G401 (cell line): ENCODE data around the gene SSPN. TPM values are rescaled to one million over a fixed set of nuclear protein-coding genes. Genes with fewer than 3 reads are reported as not detected.

Experiments used
- total RNA-seq: library from RNA; depleted of rRNA; stranded (reverse); fragments of >200 nt; shearing (Covaris generic); gene quantifications from 2 replicates; pipeline ENCODE4 v1.2.3, GENCODE V29; 2014; rRNA removed

The SSPN gene
- total RNA-seq, 1 experiment from 2014 or later, result 2.9 TPM

Other genes starting within 250 kb of the SSPN start
- 10.0 and 13.7 TPM in 2 replicates for gene RASSF8, start 236.9 kb upstream of the SSPN start, total RNA-seq
- 1.4 and 2.8 TPM in 2 replicates for gene BHLHE41, start 70.5 kb upstream of the SSPN start, total RNA-seq